ENCODE results near the gene CUEDC2.
A peak's percentile ranks its signal among the peaks of the same experiment; 100 is the strongest.
"Not testable (repeated sequence)": the region's sequence is repeated elsewhere in the genome, so short reads cannot be mapped to it uniquely, and the experiment has no call there.

The CUEDC2 gene

GRCh38 chr10:102462512-102463054 is 30.2 kb upstream of the CUEDC2 start:
- no peak for TF ChIP-seq CTCF (IDR thresholded peaks at IDR 0.05; ENCODE audit: low read length, missing control alignments)
- DNase-seq (ENCODE audit: low read depth): no peak
- no peak overlapping the region for H3K4me3 ChIP-seq (replicated peaks; ENCODE audit: low read depth, low read length)

- DNase-seq (ENCODE audit: low read depth): peak; percentile 84
- peak overlapping the region; percentile 59 for H3K4me3 ChIP-seq (replicated peaks; ENCODE audit: low read depth, low read length)
- TF ChIP-seq CTCF (IDR thresholded peaks at IDR 0.05; ENCODE audit: low read length, missing control alignments): no peak
These were observed 29.0 kb upstream of the CUEDC2 start for GRCh38 chr10:102461187-102462054.

- no peak for DNase-seq (ENCODE audit: low read depth)
These were observed 28.4 kb upstream of the CUEDC2 start for GRCh38 chr10:102460836-102461186.

GRCh38 chr10:102458656-102459055 is 26.3 kb upstream of the CUEDC2 start:
- DNase-seq (ENCODE audit: low read depth): no peak
- H3K4me3 ChIP-seq (replicated peaks; ENCODE audit: low read depth, low read length): no peak overlapping the region
- no peak for TF ChIP-seq CTCF (IDR thresholded peaks at IDR 0.05; ENCODE audit: low read length, missing control alignments)

More at GRCh38 chr10:102460836-102461186, 28.4 kb upstream of the CUEDC2 start:
- no peak for TF ChIP-seq CTCF (IDR thresholded peaks at IDR 0.05; ENCODE audit: low read length, missing control alignments)
- H3K4me3 ChIP-seq (replicated peaks; ENCODE audit: low read depth, low read length): peak overlapping the region; percentile 59

GRCh38 chr10:102457591-102458150 is 25.3 kb upstream of the CUEDC2 start:
- no peak for DNase-seq (ENCODE audit: low read depth)
- TF ChIP-seq CTCF (IDR thresholded peaks at IDR 0.05; ENCODE audit: low read length, missing control alignments): no peak
- H3K4me3 ChIP-seq (replicated peaks; ENCODE audit: low read depth, low read length): no peak overlapping the region

GRCh38 chr10:102455893-102456471 is 23.6 kb upstream of the CUEDC2 start:
- no peak overlapping the region for H3K4me3 ChIP-seq (replicated peaks; ENCODE audit: low read depth, low read length)
- no peak for TF ChIP-seq CTCF (IDR thresholded peaks at IDR 0.05; ENCODE audit: low read length, missing control alignments)
- DNase-seq (ENCODE audit: low read depth): peak; percentile 89

- DNase-seq (ENCODE audit: low read depth); H3K4me3 ChIP-seq (replicated peaks; ENCODE audit: low read depth, low read length): not testable (repeated sequence)
These were observed 22.5 kb upstream of the CUEDC2 start for GRCh38 chr10:102454662-102455487.

Measured in fibroblast of pulmonary artery (primary cell).